Esophagus squamous epithelium (tissue), 4 donors: ENCODE measurements around the gene ANKRD34C.

Experiments
- POLR2A ChIP-seq, 4 donors: fragments of 450-650 bp; IDR thresholded peaks; one replicate each; pipeline ENCODE4 v1.6.1; 2017; ENCODE audit warnings: antibody characterized with exemption in 4 of 4, mild to moderate bottlenecking in 4 of 4, moderate library complexity in 3 of 4
- TF ChIP-seq, protein P1 (sequence below), 6 experiments: fragments of 450-650 bp in 4 of 6; fragments of 200-600 bp in 2 of 6; sonication (generic) in 2 of 6; IDR thresholded peaks; one replicate each; pipeline ENCODE4 v1.5.1; 2016 to 2019; ENCODE audit warnings: antibody characterized with exemption in 6 of 6, mild to moderate bottlenecking in 4 of 6, moderate library complexity in 4 of 6

DNA sequence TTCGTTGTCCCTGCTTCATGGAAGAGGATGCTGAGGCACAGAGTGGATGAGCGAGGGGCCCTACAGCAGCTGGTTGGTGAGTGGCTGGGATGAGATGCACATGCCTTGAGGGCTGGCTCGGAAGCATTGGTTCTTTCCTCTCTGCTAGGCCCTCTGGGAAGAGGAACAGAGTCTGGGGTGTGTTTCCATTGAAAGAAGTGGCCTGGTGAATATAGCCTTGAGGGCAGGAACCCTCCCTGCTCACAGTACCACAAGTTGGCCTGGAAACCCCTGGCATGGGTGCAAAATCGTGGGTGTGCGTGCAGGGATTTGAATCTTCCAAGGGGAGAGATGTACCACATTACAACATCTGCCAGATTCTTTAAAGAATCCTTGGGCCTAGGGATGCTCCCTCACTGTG, 37.6 kb upstream of the ANKRD34C start:
- TF ChIP-seq, protein P1, sequence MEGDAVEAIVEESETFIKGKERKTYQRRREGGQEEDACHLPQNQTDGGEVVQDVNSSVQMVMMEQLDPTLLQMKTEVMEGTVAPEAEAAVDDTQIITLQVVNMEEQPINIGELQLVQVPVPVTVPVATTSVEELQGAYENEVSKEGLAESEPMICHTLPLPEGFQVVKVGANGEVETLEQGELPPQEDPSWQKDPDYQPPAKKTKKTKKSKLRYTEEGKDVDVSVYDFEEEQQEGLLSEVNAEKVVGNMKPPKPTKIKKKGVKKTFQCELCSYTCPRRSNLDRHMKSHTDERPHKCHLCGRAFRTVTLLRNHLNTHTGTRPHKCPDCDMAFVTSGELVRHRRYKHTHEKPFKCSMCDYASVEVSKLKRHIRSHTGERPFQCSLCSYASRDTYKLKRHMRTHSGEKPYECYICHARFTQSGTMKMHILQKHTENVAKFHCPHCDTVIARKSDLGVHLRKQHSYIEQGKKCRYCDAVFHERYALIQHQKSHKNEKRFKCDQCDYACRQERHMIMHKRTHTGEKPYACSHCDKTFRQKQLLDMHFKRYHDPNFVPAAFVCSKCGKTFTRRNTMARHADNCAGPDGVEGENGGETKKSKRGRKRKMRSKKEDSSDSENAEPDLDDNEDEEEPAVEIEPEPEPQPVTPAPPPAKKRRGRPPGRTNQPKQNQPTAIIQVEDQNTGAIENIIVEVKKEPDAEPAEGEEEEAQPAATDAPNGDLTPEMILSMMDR (IDR thresholded peaks at IDR 0.05): no peak
- TF ChIP-seq POLR2A (IDR thresholded peaks at IDR 0.05): no peak
